Tibial nerve (tissue), 3 donors: ENCODE measurements around the gene CALHM6.

Experiments
- POLR2A ChIP-seq, 2 donors: fragments of 450-650 bp; IDR thresholded peaks; one replicate each; pipeline ENCODE4 v1.6.1; 2017; ENCODE audit warnings: antibody characterized with exemption in 2 of 2, mild to moderate bottlenecking in 2 of 2, moderate library complexity in 2 of 2
- TF ChIP-seq, protein P1 (sequence below), 5 experiments: fragments of 200-600 bp in 3 of 5; fragments of 450-650 bp in 2 of 5; sonication (generic) in 3 of 5; IDR thresholded peaks; one replicate each; pipeline ENCODE4 v1.5.1; 2016 to 2019; ENCODE audit warnings: antibody characterized with exemption in 5 of 5, mild to moderate bottlenecking in 3 of 5, moderate library complexity in 2 of 5

DNA sequence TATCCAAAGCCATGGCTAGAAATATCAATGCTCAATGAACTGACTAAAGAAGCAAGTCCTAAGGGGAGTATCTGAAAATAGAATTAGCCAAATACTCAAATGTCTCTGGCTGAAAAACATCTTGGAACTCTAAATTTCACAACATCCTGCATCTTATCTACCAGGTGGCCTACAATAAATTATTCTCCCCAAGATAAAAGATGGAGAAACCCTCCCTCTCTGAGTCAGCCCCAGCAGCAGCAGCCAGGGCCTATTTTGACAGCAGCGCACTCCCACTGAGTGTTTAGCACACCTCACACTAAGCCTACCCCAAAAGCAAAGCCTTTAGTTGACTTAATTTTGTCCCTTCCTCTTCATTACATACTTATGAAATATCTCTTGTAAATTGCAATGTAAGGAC is 5.9 kb downstream of the CALHM6 start:
- TF ChIP-seq, protein P1, sequence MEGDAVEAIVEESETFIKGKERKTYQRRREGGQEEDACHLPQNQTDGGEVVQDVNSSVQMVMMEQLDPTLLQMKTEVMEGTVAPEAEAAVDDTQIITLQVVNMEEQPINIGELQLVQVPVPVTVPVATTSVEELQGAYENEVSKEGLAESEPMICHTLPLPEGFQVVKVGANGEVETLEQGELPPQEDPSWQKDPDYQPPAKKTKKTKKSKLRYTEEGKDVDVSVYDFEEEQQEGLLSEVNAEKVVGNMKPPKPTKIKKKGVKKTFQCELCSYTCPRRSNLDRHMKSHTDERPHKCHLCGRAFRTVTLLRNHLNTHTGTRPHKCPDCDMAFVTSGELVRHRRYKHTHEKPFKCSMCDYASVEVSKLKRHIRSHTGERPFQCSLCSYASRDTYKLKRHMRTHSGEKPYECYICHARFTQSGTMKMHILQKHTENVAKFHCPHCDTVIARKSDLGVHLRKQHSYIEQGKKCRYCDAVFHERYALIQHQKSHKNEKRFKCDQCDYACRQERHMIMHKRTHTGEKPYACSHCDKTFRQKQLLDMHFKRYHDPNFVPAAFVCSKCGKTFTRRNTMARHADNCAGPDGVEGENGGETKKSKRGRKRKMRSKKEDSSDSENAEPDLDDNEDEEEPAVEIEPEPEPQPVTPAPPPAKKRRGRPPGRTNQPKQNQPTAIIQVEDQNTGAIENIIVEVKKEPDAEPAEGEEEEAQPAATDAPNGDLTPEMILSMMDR (IDR thresholded peaks at IDR 0.05) = no peak
- TF ChIP-seq POLR2A (IDR thresholded peaks at IDR 0.05) = no peak
